Mucosa of descending colon (tissue), 3 donors: Measurements from ENCODE around the gene CLEC16A. TPM values are rescaled to one million over a fixed set of nuclear protein-coding genes. Genes with fewer than 3 reads are reported as not detected.

Source experiments
- ATAC-seq: fragments of 200-7000 bp; cut with Tn5 transposase; one replicate; pipeline ENCODE4 v1.9.1; 2020; ENCODE audit warnings: mild to moderate bottlenecking, moderate library complexity
- DNase-seq, 3 donors: peaks; one replicate each; pipeline ENCODE4 v3.0.0-alpha.2; 2020
- H3K36me3 ChIP-seq: fragments of 200-600 bp; one replicate; pipeline ENCODE4 v1.8.0; 2021; ENCODE audit warnings: low read depth, mild to moderate bottlenecking
- H3K4me1 ChIP-seq: fragments of 200-600 bp; one replicate; pipeline ENCODE4 v1.8.0; 2021; ENCODE audit warnings: low read depth, mild to moderate bottlenecking
- H3K4me3 ChIP-seq: fragments of 200-600 bp; one replicate; pipeline ENCODE4 v1.8.0; 2021; ENCODE audit warnings: mild to moderate bottlenecking
- H3K9me3 ChIP-seq: fragments of 200-600 bp; one replicate; pipeline ENCODE4 v1.8.0; 2021; ENCODE audit warnings: mild to moderate bottlenecking
- CTCF ChIP-seq: fragments of 200-600 bp; IDR thresholded peaks from one replicate; pipeline ENCODE4 v1.8.0; 2022; ENCODE audit warnings: antibody characterized with exemption, mild to moderate bottlenecking
- intact Hi-C, 2 donors: fragments of 100-400 bp; cut with DNase I in 1 of 2; cut with micrococcal nuclease in 1 of 2; formaldehyde crosslinking; loops; one replicate each; pipeline versions ENCODE4 v1.11.0 to v1.11.1; 2022; cut with DNase I, micrococcal nuclease
- total RNA-seq, 3 donors: library from RNA; stranded (reverse); fragmentation: NEBNext Ultra II Directional in 2 of 3; extraction: Animal tissue kit (Norgen Biotek cat#: 25700) in 2 of 3; gene quantifications; one replicate each; pipeline versions ENCODE4 v1.2.1 to v1.2.4, GENCODE V29; 2021 to 2023
- donor health status: DM: no; HTN: no; CAD: no; lungs with moderate emphysema.
- donor health status: DM: no; HTN: no; CAD: no.
- donor health status: DM: no; HTN: yes; CAD: no.

The CLEC16A gene
- total RNA-seq, 3 donors from 2014 or later, result 30.3 to 38.1 (median 37.1) TPM

GRCh38 chr16:11161439-11161838 lies 217.1 kb downstream of the CLEC16A start:
- ATAC-seq (no peak), DNase-seq (peak in 1 of 3 donors; percentile 6)
- Histone ChIP-seq H3K9me3 (no peaks in the 10 kb centered on the region), H3K4me1 (no peaks in the 10 kb centered on the region), H3K36me3 (no peaks in the 10 kb centered on the region), H3K4me3 (no peak overlapping the region)
- intact Hi-C loops, result no loop called here
- no peak for TF ChIP-seq CTCF

GRCh38 chr16:11161974-11162373 lies 217.6 kb downstream of the CLEC16A start:
- TF ChIP-seq CTCF, result no peak
- H3K9me3 ChIP-seq, result no peaks in the 10 kb centered on the region
- intact Hi-C loops, result no loop called here
- peak in 1 of 3 donors; percentile 16 for DNase-seq
- no peak overlapping the region for H3K4me3 ChIP-seq
- no peaks in the 10 kb centered on the region for H3K36me3 ChIP-seq
- H3K4me1 ChIP-seq, result no peaks in the 10 kb centered on the region
- no peak for ATAC-seq

GRCh38 chr16:11162586-11163268 lies 218.4 kb downstream of the CLEC16A start:
- TF ChIP-seq CTCF, result no peak
- intact Hi-C loops, result no loop called here

GRCh38 chr16:11163761-11164261 lies 219.4 kb downstream of the CLEC16A start:
- no peaks in the 10 kb centered on the region for H3K4me1 ChIP-seq
- TF ChIP-seq CTCF, result no peak
- ATAC-seq (no peak), DNase-seq (peak in 1 of 3 donors; percentile 6)
- H3K4me3 ChIP-seq, result no peak overlapping the region
- intact Hi-C loops, result no loop called here
- H3K36me3 ChIP-seq, result no peaks in the 10 kb centered on the region
- H3K9me3 ChIP-seq, result no peaks in the 10 kb centered on the region

More at GRCh38 chr16:11162586-11163268, 218.4 kb downstream of the CLEC16A start:
- DNase-seq (no peak), ATAC-seq (no peak)
- Histone ChIP-seq H3K36me3 (no peaks in the 10 kb centered on the region), H3K9me3 (no peaks in the 10 kb centered on the region), H3K4me1 (no peaks in the 10 kb centered on the region), H3K4me3 (no peak overlapping the region)

- no peaks in the 10 kb centered on the region for H3K36me3 ChIP-seq
- no peaks in the 10 kb centered on the region for H3K9me3 ChIP-seq
- no peak for ATAC-seq
- H3K4me1 ChIP-seq, result no peaks in the 10 kb centered on the region
- peak in 1 of 3 donors; percentile 7 for DNase-seq
- H3K4me3 ChIP-seq, result no peak overlapping the region
- no peak for TF ChIP-seq CTCF
- intact Hi-C loops, result no loop called here
These were observed 220.3 kb downstream of the CLEC16A start for GRCh38 chr16:11164482-11165270.
